ENCODE data around the gene TBC1D4.

The TBC1D4 gene

GRCh38 chr13:75415171-75415570 lies 66.8 kb downstream of the TBC1D4 start:
- TF ChIP-seq SUZ12 (IDR thresholded peaks at IDR 0.05) (no peak), PKNOX1 (IDR thresholded peaks at IDR 0.05) (peak; percentile 73), TARDBP (IDR thresholded peaks at IDR 0.05) (no peak)
- ChIA-PET CTCF (interaction anchor here (0.7 to 1.7 kb wide), 4 partner anchors 17 to 138 kb away, joined by 3 to 5 read pairs (median 4); partner anchors contain the start of gene TBC1D4), POLR2A (interaction anchor here (0.6 kb wide), 1 partner anchor 14 kb away, joined by 3 read pairs; no protein-coding TSS in a partner anchor)
- no peak for DNase-seq (ENCODE audit: extremely low spot score)

- ChIA-PET POLR2A (no interaction called here), CTCF (interaction anchor here (0.7 to 1.7 kb wide), 4 partner anchors 18 to 139 kb away, joined by 3 to 5 read pairs (median 4); no protein-coding TSS in a partner anchor)
- TF ChIP-seq PKNOX1 (IDR thresholded peaks at IDR 0.05) (no peak), CTBP1 (IDR thresholded peaks at IDR 0.05; ENCODE audit: borderline replicate concordance) (no peak), HDGF (IDR thresholded peaks at IDR 0.05; ENCODE audit: borderline replicate concordance) (no peak), BHLHE40 (IDR thresholded peaks at IDR 0.05; ENCODE audit: borderline replicate concordance) (no peak), FOXM1 (IDR thresholded peaks at IDR 0.05; ENCODE audit: borderline replicate concordance) (no peak), TARDBP (IDR thresholded peaks at IDR 0.05) (no peak), ZNF384 (IDR thresholded peaks at IDR 0.05) (no peak), L3MBTL2 (conservative IDR thresholded peaks at IDR 0.05) (no peak), FOXK2 (IDR thresholded peaks at IDR 0.05) (no peak), FOXA1 (IDR thresholded peaks at IDR 0.05) (no peak), NFRKB (IDR thresholded peaks at IDR 0.05) (no peak), LEF1 (IDR thresholded peaks at IDR 0.05; ENCODE audit: borderline replicate concordance) (no peak), SUZ12 (IDR thresholded peaks at IDR 0.05) (no peak), SP1 (IDR thresholded peaks at IDR 0.05) (no peak), ARNT (IDR thresholded peaks at IDR 0.05) (no peak), ELF4 (IDR thresholded peaks at IDR 0.05) (no peak)
- DNase-seq (ENCODE audit: extremely low spot score) = no peak
Measured at GRCh38 chr13:75414036-75414827, 67.7 kb downstream of the TBC1D4 start.

- no peak for DNase-seq (ENCODE audit: extremely low spot score)
- ChIA-PET POLR2A (no interaction called here), CTCF (interaction anchor here (0.9 to 1.3 kb wide), 2 partner anchors 11 kb away, joined by 3 read pairs; no protein-coding TSS in a partner anchor)
- no peak for TF ChIP-seq ARNT (IDR thresholded peaks at IDR 0.05)
- TF ChIP-seq SP1 (IDR thresholded peaks at IDR 0.05) = no peak
- no peak for TF ChIP-seq CTBP1 (IDR thresholded peaks at IDR 0.05; ENCODE audit: borderline replicate concordance)
- no peak for TF ChIP-seq BHLHE40 (IDR thresholded peaks at IDR 0.05; ENCODE audit: borderline replicate concordance)
- TF ChIP-seq TARDBP (IDR thresholded peaks at IDR 0.05) = no peak
- no peak for TF ChIP-seq FOXM1 (IDR thresholded peaks at IDR 0.05; ENCODE audit: borderline replicate concordance)
- no peak for TF ChIP-seq ZNF384 (IDR thresholded peaks at IDR 0.05)
- no peak for TF ChIP-seq HDGF (IDR thresholded peaks at IDR 0.05; ENCODE audit: borderline replicate concordance)
- no peak for TF ChIP-seq FOXK2 (IDR thresholded peaks at IDR 0.05)
- TF ChIP-seq PKNOX1 (IDR thresholded peaks at IDR 0.05) = no peak
- no peak for TF ChIP-seq FOXA1 (IDR thresholded peaks at IDR 0.05)
- TF ChIP-seq L3MBTL2 (conservative IDR thresholded peaks at IDR 0.05) = no peak
- no peak for TF ChIP-seq LEF1 (IDR thresholded peaks at IDR 0.05; ENCODE audit: borderline replicate concordance)
- TF ChIP-seq NFRKB (IDR thresholded peaks at IDR 0.05) = no peak
- no peak for TF ChIP-seq SUZ12 (IDR thresholded peaks at IDR 0.05)
- no peak for TF ChIP-seq ELF4 (IDR thresholded peaks at IDR 0.05)
Measured at GRCh38 chr13:75411924-75412537, 69.9 kb downstream of the TBC1D4 start.

DNA sequence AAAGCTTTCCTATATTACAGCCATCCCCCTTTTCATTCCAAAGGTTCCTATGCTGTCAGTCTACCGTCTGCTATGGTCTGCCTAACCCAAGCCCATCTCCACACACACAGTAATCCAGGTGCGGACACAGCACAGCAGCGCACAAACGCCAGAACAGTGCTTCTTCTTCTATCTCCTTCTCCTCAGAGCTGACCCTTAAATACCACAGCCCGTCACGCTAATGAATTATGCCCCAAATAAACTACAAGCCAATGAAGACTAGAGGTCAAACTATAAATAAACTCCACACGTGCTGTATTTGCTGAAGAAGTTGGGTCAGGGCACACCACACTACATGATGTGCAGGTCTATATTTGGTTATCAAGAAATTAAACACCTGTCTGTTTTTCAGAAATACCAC lies 71.8 kb downstream of the TBC1D4 start:
- DNase-seq (ENCODE audit: extremely low spot score) = no peak
- ChIA-PET POLR2A (no interaction called here), CTCF (no interaction called here)
- peak; percentile 47 for TF ChIP-seq PKNOX1 (IDR thresholded peaks at IDR 0.05)
- TF ChIP-seq ARNT (IDR thresholded peaks at IDR 0.05) = no peak

DNA sequence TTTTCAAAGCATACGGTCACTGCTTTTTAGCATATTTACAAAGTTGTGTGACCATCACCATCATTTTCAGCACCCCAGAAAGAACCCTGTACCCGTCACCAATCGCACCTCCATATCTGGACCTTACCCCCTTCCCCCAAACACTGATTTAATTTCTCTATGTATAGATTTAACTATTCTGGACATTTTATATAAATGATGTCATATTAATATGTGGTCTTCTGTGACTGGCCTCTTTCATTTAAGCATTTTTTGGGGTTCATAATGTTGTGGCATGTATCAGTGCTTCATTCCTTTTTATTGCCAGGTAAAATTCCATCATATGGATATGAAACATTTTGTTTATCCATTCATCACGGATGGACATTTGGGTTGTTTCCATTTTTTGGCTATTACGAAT lies 74.0 kb downstream of the TBC1D4 start:
- POLR2A ChIA-PET = no interaction called here
- CTCF ChIA-PET = no interaction called here
- no peak for TF ChIP-seq ARNT (IDR thresholded peaks at IDR 0.05)

GRCh38 chr13:75407473-75407872 lies 74.5 kb downstream of the TBC1D4 start:
- CTCF ChIA-PET = no interaction called here
- POLR2A ChIA-PET = no interaction called here

More for the DNA sequence above, 74.0 kb downstream of the TBC1D4 start:
- no peak for DNase-seq (ENCODE audit: extremely low spot score)

More at GRCh38 chr13:75407473-75407872, 74.5 kb downstream of the TBC1D4 start:
- no peak for DNase-seq (ENCODE audit: extremely low spot score)
- TF ChIP-seq ZNF384 (IDR thresholded peaks at IDR 0.05) (no peak), TARDBP (IDR thresholded peaks at IDR 0.05) (no peak), ARNT (IDR thresholded peaks at IDR 0.05) (no peak), PKNOX1 (IDR thresholded peaks at IDR 0.05) (peak; percentile 71)

Measured in HEK293T (cell line).